Adrenal gland (tissue), 5 donors: ENCODE results near the gene SEPTIN8.

Source experiments
- POLR2A ChIP-seq, 2 donors: fragments of 450-650 bp; IDR thresholded peaks; one replicate each; pipeline ENCODE4 v1.6.1; 2017; ENCODE audit warnings: antibody characterized with exemption in 2 of 2, mild to moderate bottlenecking in 2 of 2, moderate library complexity in 1 of 2
- TF ChIP-seq, protein P1 (sequence below), 6 experiments: fragments of 450-650 bp in 4 of 6; fragments of 200-600 bp in 2 of 6; sonication (generic) in 1 of 6; IDR thresholded peaks; 1 replicate in 5 of 6; 2 replicates in 1 of 6; pipeline versions ENCODE4 v1.5.1 to v1.8.0; 2016 to 2021; ENCODE audit warnings: antibody characterized with exemption in 6 of 6, mild to moderate bottlenecking in 2 of 6, moderate library complexity in 1 of 6
- donor health status: DM: no; HTN: no; CAD: no.

DNA sequence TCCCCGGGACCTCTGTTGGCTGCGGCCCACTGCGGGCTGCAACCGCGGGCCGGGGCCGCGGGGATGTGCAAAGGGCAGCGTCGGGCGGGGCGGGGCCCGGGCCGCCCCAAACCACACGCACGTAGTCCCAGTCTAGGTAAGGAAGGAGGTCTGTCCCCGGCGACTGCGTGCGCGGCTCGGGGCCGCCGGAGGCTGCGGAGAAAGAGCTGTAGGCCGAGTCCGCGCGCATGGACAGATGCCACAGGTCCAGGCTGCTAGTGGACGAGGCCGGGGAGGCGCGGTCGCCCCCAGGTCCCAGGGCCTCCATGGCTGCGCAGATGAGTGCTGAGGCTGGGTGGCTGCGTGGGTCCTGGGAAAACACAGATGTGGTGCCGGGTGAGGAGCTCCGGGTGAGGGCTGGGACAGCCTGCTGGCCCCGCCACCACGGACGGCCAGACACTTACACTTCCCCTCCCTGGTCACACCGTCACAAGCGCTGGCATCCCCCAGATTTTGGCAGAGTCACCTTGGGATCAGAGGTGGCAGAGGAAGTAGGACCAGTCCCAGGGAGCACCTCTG lies 48.9 kb upstream of the SEPTIN8 start:
- TF ChIP-seq POLR2A (IDR thresholded peaks at IDR 0.05): no peak
- TF ChIP-seq, protein P1, sequence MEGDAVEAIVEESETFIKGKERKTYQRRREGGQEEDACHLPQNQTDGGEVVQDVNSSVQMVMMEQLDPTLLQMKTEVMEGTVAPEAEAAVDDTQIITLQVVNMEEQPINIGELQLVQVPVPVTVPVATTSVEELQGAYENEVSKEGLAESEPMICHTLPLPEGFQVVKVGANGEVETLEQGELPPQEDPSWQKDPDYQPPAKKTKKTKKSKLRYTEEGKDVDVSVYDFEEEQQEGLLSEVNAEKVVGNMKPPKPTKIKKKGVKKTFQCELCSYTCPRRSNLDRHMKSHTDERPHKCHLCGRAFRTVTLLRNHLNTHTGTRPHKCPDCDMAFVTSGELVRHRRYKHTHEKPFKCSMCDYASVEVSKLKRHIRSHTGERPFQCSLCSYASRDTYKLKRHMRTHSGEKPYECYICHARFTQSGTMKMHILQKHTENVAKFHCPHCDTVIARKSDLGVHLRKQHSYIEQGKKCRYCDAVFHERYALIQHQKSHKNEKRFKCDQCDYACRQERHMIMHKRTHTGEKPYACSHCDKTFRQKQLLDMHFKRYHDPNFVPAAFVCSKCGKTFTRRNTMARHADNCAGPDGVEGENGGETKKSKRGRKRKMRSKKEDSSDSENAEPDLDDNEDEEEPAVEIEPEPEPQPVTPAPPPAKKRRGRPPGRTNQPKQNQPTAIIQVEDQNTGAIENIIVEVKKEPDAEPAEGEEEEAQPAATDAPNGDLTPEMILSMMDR (IDR thresholded peaks at IDR 0.05): no peak
